Neural progenitor cell (in vitro differentiated cells): ENCODE data around the gene UBXN7. TPM values are rescaled to one million over a fixed set of nuclear protein-coding genes. Genes with fewer than 3 reads are reported as not detected.
A peak's percentile ranks its signal among the peaks of the same experiment; 100 is the strongest.
"Not testable (repeated sequence)": the region's sequence is repeated elsewhere in the genome, so short reads cannot be mapped to it uniquely, and the experiment has no call there.

Source experiments
- DNase-seq: peaks from one replicate; pipeline ENCODE4 v3.0.0-alpha.2; 2016; ENCODE audit warnings: low spot score
- H2AFZ ChIP-seq: fragments of 200-600 bp; sonication (generic); replicated peaks from 2 replicates; pipeline ENCODE4 v1.6.1; 2016; ENCODE audit warnings: antibody characterized with exemption
- H3F3A ChIP-seq: fragments of 200-600 bp; sonication (generic); 2 replicates; pipeline ENCODE4 v1.6.1; 2016; ENCODE audit warnings: antibody characterized with exemption, low read depth
- H3K27ac ChIP-seq: fragments of 200-600 bp; sonication (generic); 2 replicates; pipeline ENCODE4 v1.5.1; 2016; ENCODE audit warnings: mild to moderate bottlenecking
- H3K27me3 ChIP-seq: fragments of 200-600 bp; sonication (generic); 2 replicates; pipeline ENCODE4 v1.6.1; 2016; ENCODE audit warnings: mild to moderate bottlenecking, moderate library complexity
- H3K36me3 ChIP-seq: fragments of 200-600 bp; sonication (generic); 2 replicates; pipeline ENCODE4 v1.5.1; 2016
- H3K4me1 ChIP-seq: fragments of 200-600 bp; sonication (generic); 2 replicates; pipeline ENCODE4 v1.6.1; 2016; ENCODE audit warnings: mixed run types
- H3K4me2 ChIP-seq: fragments of 200-600 bp; sonication (generic); 2 replicates; pipeline ENCODE4 v1.6.1; 2016
- H3K4me3 ChIP-seq: fragments of 200-600 bp; sonication (generic); 2 replicates; pipeline ENCODE4 v1.5.1; 2016
- H3K79me2 ChIP-seq: fragments of 200-600 bp; sonication (generic); 2 replicates; pipeline ENCODE4 v1.6.1; 2016; ENCODE audit warnings: low read depth
- H3K9ac ChIP-seq: fragments of 200-600 bp; sonication (generic); 2 replicates; pipeline ENCODE4 v1.6.1; 2016
- H3K9me3 ChIP-seq: fragments of 200-600 bp; sonication (generic); 2 replicates; pipeline ENCODE4 v1.5.1; 2016; ENCODE audit warnings: low read depth
- H4K20me1 ChIP-seq: fragments of 200-600 bp; sonication (generic); 2 replicates; pipeline ENCODE4 v1.6.1; 2016; ENCODE audit warnings: low read depth
- H3K27ac Mint-ChIP-seq: 3 replicates; pipeline ENCODE4 v1.8.0; 2021; ENCODE audit warnings: mixed read lengths
- H3K27me3 Mint-ChIP-seq: 2 replicates; pipeline ENCODE4 v1.8.0; 2022; ENCODE audit warnings: low read depth, mild to moderate bottlenecking, inconsistent platforms, moderate library complexity, mixed read lengths; ENCODE audit not compliant: insufficient read depth
- H3K36me3 Mint-ChIP-seq: 3 replicates; pipeline ENCODE4 v1.8.0; 2021; ENCODE audit warnings: mixed read lengths
- H3K4me1 Mint-ChIP-seq: 3 replicates; pipeline ENCODE4 v1.8.0; 2021; ENCODE audit warnings: mixed read lengths
- H3K4me3 Mint-ChIP-seq: 3 replicates; pipeline ENCODE4 v1.8.0; 2021; ENCODE audit warnings: mild to moderate bottlenecking, moderate library complexity, mixed read lengths
- H3K9me3 Mint-ChIP-seq: 3 replicates; pipeline ENCODE4 v1.8.0; 2020; ENCODE audit warnings: mixed read lengths
- EZH2 ChIP-seq: fragments of 200-600 bp; sonication (generic); IDR thresholded peaks from 2 replicates; pipeline ENCODE4 v1.6.1; 2017; ENCODE audit warnings: antibody characterized with exemption, mild to moderate bottlenecking, moderate library complexity
- EZH2phosphoT487 ChIP-seq: fragments of 200-600 bp; sonication (generic); IDR thresholded peaks from 2 replicates; pipeline ENCODE4 v1.6.1; 2017; ENCODE audit warnings: antibody characterized with exemption
- total RNA-seq: library from RNA; depleted of rRNA; stranded (reverse); fragments of >200 nt; gene quantifications from 2 replicates; pipeline ENCODE4 v1.2.3, GENCODE V29; 2015; ENCODE audit warnings: low replicate concordance
- TF ChIP-seq, protein P1 (sequence below): fragments of 200-600 bp; sonication (generic); IDR thresholded peaks from 2 replicates; pipeline ENCODE4 v1.5.1; 2017; ENCODE audit warnings: antibody characterized with exemption, mild to moderate bottlenecking

UBXN7 gene
- total RNA-seq, 1 donor from 2014 or later = 68.7 TPM

DNA sequence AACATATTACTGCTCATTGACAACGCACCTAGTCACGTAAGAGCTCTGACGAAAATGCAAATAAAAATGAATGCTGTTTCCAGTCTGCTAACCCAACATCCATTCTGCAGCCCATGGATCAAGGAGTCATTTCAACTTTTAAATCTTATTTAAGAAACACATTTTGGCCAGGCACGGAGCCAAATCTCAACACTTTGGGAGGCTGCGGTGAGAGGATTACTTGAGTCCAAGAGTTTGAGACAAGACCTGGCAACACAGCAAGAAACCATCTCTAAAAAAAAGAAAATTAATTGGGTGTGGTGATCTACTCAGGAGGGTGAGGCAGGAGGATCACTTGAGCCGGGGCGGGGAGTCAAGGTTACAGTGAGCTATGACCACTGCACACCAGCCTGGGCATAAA, 71.6 kb downstream of the UBXN7 start:
- TF ChIP-seq, protein P1, sequence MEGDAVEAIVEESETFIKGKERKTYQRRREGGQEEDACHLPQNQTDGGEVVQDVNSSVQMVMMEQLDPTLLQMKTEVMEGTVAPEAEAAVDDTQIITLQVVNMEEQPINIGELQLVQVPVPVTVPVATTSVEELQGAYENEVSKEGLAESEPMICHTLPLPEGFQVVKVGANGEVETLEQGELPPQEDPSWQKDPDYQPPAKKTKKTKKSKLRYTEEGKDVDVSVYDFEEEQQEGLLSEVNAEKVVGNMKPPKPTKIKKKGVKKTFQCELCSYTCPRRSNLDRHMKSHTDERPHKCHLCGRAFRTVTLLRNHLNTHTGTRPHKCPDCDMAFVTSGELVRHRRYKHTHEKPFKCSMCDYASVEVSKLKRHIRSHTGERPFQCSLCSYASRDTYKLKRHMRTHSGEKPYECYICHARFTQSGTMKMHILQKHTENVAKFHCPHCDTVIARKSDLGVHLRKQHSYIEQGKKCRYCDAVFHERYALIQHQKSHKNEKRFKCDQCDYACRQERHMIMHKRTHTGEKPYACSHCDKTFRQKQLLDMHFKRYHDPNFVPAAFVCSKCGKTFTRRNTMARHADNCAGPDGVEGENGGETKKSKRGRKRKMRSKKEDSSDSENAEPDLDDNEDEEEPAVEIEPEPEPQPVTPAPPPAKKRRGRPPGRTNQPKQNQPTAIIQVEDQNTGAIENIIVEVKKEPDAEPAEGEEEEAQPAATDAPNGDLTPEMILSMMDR = no peak
- TF ChIP-seq EZH2 (no peak), EZH2phosphoT487 (no peak)
- Histone ChIP-seq H3K4me3 (no peak overlapping the region), H3K9me3 (no peaks in the 10 kb centered on the region), H3F3A (no peaks in the 10 kb centered on the region), H3K4me2 (no peak overlapping the region), H3K36me3 (peaks cover 24% of the 10 kb centered on the region), H2AFZ (no peak overlapping the region), H3K27ac (no peak overlapping the region), H3K4me1 (no peaks in the 10 kb centered on the region), H4K20me1 (peaks cover 19% of the 10 kb centered on the region), H3K27me3 (no peaks in the 10 kb centered on the region), H3K9ac (no peak overlapping the region), H3K79me2 (peaks cover 22% of the 10 kb centered on the region)
- H3K27ac Mint-ChIP-seq = no peak overlapping the region
- no peaks in the 10 kb centered on the region for H3K9me3 Mint-ChIP-seq
- H3K36me3 Mint-ChIP-seq = peaks cover 50% of the 10 kb centered on the region
- no peak overlapping the region for H3K4me3 Mint-ChIP-seq
- H3K27me3 Mint-ChIP-seq = no peaks in the 10 kb centered on the region
- H3K4me1 Mint-ChIP-seq = no peaks in the 10 kb centered on the region
- no peak for DNase-seq

DNA sequence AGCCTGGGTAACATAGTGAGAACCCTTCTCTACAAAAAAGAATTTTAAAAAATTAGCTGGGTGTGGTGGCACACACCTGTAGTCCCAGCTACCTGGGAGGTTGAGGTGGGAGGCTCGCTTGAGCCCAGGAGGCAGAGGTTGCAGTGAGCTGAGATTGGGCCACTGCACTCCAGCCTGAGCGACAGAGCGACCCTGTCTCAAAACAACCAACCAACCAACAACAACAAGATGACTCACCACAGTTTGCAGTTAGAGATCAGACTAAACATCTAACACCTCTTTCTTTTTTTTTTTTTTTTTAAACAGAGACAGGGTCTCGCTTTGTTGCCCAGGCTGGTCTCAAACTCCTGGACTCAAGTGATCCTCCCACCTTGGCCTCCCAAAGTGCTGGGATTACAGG, 73.7 kb downstream of the UBXN7 start:
- not testable (repeated sequence) for H3K4me3 Mint-ChIP-seq, H3K9ac ChIP-seq, H3K4me1 ChIP-seq, H3K4me1 Mint-ChIP-seq, H3K27me3 Mint-ChIP-seq, DNase-seq, H3K27ac ChIP-seq, H3F3A ChIP-seq, H3K4me2 ChIP-seq, H3K27me3 ChIP-seq, H2AFZ ChIP-seq, H3K9me3 Mint-ChIP-seq, H3K4me3 ChIP-seq, H3K79me2 ChIP-seq, H3K9me3 ChIP-seq, H3K27ac Mint-ChIP-seq
- H3K36me3 Mint-ChIP-seq = peaks cover 55% of the 10 kb centered on the region
- Histone ChIP-seq H3K36me3 (peaks cover 12% of the 10 kb centered on the region), H4K20me1 (peaks cover 19% of the 10 kb centered on the region)

DNA sequence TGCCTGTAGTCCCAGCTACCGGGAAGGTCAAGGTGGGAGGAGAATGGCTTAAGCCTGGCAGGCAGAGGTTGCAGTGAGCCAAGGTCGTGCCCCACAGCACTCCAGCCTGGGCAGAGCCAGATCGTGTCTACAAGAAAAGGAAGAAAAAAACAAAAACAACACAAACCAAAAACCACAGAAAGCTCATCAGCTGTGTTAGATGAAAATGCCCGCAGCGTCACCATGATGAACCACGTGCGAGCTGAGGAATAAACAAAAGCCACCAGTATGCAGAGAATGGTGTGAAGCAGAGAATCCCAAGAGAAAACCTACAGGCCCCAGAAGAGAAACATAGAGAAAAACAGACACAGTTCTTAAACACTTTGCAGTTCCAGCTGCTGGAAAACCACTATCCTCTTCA, 74.3 kb downstream of the UBXN7 start:
- H3K36me3 Mint-ChIP-seq = peaks cover 56% of the 10 kb centered on the region
- Histone ChIP-seq H3K4me1 (no peaks in the 10 kb centered on the region), H3K36me3 (peaks cover 12% of the 10 kb centered on the region), H3K4me3 (no peak overlapping the region), H2AFZ (no peak overlapping the region), H3K9me3 (no peaks in the 10 kb centered on the region), H3F3A (peaks cover 3% of the 10 kb centered on the region), H3K9ac (no peak overlapping the region), H3K27me3 (no peaks in the 10 kb centered on the region), H4K20me1 (peaks cover 19% of the 10 kb centered on the region), H3K27ac (no peak overlapping the region), H3K4me2 (no peak overlapping the region), H3K79me2 (no peaks in the 10 kb centered on the region)
- H3K4me3 Mint-ChIP-seq = peak overlapping the region; percentile 13
- no peaks in the 10 kb centered on the region for H3K27me3 Mint-ChIP-seq
- no peak overlapping the region for H3K27ac Mint-ChIP-seq
- TF ChIP-seq, protein P1 = no peak
- no peak for TF ChIP-seq EZH2
- TF ChIP-seq EZH2phosphoT487 = no peak
- no peaks in the 10 kb centered on the region for H3K4me1 Mint-ChIP-seq
- no peaks in the 10 kb centered on the region for H3K9me3 Mint-ChIP-seq
- no peak for DNase-seq

DNA sequence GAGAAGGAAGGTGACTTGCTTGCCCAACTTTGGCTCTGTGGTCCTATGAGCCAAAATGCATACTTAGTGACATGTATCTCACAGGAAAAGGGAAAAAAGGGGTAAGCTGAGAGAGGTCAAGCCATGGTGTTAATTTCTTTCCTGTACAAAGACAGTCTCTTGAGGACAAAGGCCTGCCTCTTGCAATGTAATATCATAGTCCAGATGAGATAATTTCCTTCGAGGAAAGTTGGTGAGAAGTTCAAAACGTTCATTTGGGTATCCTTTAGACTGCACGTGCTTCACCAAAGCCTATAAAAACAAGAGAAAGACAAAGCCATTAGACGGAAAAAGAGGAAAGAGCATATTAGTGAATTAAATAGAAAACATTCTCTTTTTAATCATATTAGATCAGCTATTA, 75.7 kb downstream of the UBXN7 start:
- no peaks in the 10 kb centered on the region for H3K9me3 ChIP-seq
- no peaks in the 10 kb centered on the region for H3K27me3 Mint-ChIP-seq
- no peaks in the 10 kb centered on the region for H3K9me3 Mint-ChIP-seq
- H3K27ac Mint-ChIP-seq = no peak overlapping the region
- peaks cover 4% of the 10 kb centered on the region for H3F3A ChIP-seq
- H3K27ac ChIP-seq = peak overlapping the region; percentile 14
- H3K79me2 ChIP-seq = no peaks in the 10 kb centered on the region
- peaks cover 57% of the 10 kb centered on the region for H3K36me3 Mint-ChIP-seq
- no peak for TF ChIP-seq EZH2phosphoT487
- no peak for TF ChIP-seq EZH2
- TF ChIP-seq, protein P1 = no peak
- no peak overlapping the region for H3K4me2 ChIP-seq
- H3K36me3 ChIP-seq = peaks cover 3% of the 10 kb centered on the region
- H4K20me1 ChIP-seq = peaks cover 19% of the 10 kb centered on the region
- no peak overlapping the region for H2AFZ ChIP-seq
- H3K27me3 ChIP-seq = no peaks in the 10 kb centered on the region
- H3K4me1 Mint-ChIP-seq = no peaks in the 10 kb centered on the region
- DNase-seq = no peak
- H3K4me3 Mint-ChIP-seq = no peak overlapping the region
- no peak overlapping the region for H3K9ac ChIP-seq
- H3K4me1 ChIP-seq = no peaks in the 10 kb centered on the region
- no peak overlapping the region for H3K4me3 ChIP-seq
